A549 treated with AZD9567 at 1 μM for 4 hours (cell line): Measurements from ENCODE around the gene RAD9A. TPM values are rescaled to one million over a fixed set of nuclear protein-coding genes. Genes with fewer than 3 reads are reported as not detected.

Experiments
- total RNA-seq: library from RNA; stranded (reverse); fragments of 200-300 nt; extraction: Qiagen RNA extraction; gene quantifications from 5 replicates; pipeline ENCODE4 v1.2.3, GENCODE V29; 2022; ENCODE audit not compliant: insufficient read depth

Gene RAD9A
- total RNA-seq: 22.4 to 31.6 TPM (median 29.7 TPM) in 5 replicates

GRCh38 chr11:67391304-67392182 is at the start of gene RAD9A:
Gene RAD9A (plus strand): TSS chr11:67391986. CDS start chr11:67392045, 59 bp downstream.

DNA sequence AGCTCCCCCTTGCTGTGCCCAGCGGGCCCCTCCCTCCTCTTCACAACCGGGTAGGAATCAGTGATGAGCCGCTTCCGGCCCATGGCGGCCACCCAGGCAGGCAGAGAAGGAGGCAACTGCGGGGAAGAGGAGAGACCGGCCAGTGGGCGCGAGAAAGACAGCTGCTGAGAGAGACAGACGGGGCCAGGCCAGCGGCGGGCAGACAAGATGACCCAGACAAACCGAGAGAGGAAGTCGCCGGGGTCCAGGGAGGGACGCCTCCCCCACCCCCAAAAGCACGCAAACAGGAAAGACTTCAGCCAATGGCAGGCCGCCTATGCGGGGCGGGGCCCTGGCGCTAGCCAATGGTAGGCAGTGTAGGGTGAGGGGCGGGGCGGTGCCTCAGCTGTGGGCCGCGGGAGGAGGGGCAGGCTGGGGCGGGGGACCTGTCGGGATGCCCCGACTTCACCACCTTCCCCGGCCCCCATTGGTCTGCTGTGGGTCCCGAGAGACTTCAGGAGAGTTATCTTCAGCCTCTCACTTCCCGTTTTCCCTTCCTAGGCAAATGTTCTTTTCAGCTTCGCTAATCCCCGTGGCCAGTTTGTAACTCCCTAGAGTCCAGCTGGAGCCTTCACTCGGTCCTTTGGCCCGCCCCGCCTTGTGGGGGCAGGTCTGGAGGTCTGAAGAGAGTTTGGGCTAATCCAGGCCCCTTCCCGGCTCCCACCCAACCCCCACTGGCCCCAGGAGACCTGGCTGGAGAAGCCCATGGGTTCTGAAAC is 38.3 kb upstream of the RAD9A start, which contains the start of gene POLD4:
Gene POLD4 (minus strand): TSS at position 230 of the 758 bp plus-strand sequence. CDS start 147 bp downstream, at position 83.

DNA sequence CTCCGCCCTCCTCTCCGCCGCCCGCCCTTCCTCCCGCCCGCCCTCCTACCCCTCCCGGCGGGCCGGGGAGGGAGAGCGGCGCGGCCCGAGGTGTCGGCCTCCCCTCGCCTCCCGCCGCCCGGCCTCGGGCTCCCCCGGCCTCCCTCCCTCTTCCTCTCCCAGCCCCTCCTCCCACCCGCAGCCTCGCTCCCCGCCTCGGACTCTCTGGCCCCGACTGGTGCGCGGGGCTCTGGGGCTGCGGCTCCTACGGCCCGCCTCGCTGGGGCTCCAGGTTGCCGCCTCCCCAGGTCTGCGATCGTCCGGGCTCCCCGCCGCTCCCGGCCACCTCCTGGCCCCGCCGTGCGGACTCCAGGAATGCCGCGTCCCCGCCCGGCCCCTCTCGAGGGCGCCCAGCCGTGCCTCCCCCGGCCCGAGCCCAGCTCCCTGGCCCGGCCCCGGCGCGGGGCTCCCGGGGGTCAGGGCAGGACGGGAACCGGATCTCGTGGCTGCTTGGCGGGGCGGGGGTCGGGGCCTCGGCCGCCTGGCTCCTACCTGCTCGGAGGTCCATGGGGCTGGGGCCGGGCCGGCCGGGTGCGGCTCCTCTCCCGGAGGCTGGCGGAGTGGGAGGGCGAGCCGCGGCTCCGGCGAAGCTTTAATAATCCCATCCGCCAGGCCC is 18.7 kb upstream of the RAD9A start, which contains the start of gene CLCF1:
Gene CLCF1 (minus strand): TSS at position 606 of the 655 bp plus-strand sequence. CDS start 59 bp downstream, at position 547.

DNA sequence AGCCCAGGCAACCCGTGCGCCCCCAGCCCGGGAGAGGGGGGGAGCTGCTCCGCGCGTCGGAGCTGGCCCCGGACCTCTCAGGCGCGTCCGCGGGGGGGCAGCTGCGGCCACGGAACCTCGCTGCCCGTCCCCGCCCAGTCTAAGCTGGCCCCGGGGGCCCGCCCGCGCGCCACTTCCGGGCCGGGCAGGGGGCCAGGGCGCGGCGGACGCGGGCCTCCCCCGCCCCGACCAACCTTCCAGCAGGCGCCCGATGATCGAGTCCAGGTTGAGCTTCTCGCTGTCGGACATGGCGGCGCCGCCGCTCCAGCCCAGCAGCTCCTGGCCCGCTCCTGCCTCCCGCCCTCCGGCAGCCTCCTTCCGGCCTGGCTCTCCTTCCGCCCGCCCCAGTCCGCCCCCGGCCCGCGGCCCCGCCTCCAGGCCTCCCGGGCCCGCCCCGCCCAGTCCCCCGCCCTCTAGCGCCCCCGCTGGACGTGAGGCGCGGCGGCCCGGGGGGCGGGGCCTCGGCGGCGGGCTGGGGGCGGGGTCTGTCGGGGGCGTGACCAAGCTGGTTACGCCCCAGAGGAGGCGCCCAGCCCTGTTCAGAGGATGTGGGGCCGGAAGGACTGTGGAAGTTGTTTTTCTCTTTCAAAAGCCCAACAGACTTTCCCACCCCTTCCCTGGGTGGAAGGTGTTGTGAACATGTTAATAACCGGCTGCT is 9.9 kb downstream of the RAD9A start, which contains the start of gene PPP1CA:
Gene PPP1CA (minus strand): TSS at position 364 of the 697 bp plus-strand sequence. CDS start 76 bp downstream, at position 288.

GRCh38 chr11:67415501-67416304 is 23.9 kb downstream of the RAD9A start, which contains the start of gene CARNS1:
Gene CARNS1 (plus strand): TSS chr11:67415678. CDS start chr11:67416200, 522 bp downstream.

GRCh38 chr11:67428052-67429001 is 36.5 kb downstream of the RAD9A start, which contains the start of gene RPS6KB2:
Gene RPS6KB2 (plus strand): TSS chr11:67428494. CDS start chr11:67428546, 52 bp downstream.

GRCh38 chr11:67437082-67437808 is 45.5 kb downstream of the RAD9A start, which contains the start of gene PTPRCAP:
Gene PTPRCAP (minus strand): TSS chr11:67437682. CDS start chr11:67437619, 63 bp downstream.

Other genes with a start within 250 kb of the RAD9A start
- 36.6 to 43.3 TPM (median 41.4 TPM) in 5 replicates for gene GRK2, start 125.5 kb upstream of the RAD9A start, total RNA-seq
- 24.8 to 27.6 TPM (median 26.4 TPM) in 5 replicates for gene ANKRD13D, start 102.7 kb upstream of the RAD9A start, total RNA-seq
- gene SSH3, start 88.5 kb upstream of the RAD9A start, total RNA-seq: 15.9 to 30.1 TPM (median 26.4 TPM) in 5 replicates
- 167 to 237 TPM (median 225 TPM) in 5 replicates for gene POLD4, start 38.4 kb upstream of the RAD9A start, total RNA-seq
- 22.8 to 42.8 TPM (median 40.4 TPM) in 5 replicates for gene CLCF1, start 18.4 kb upstream of the RAD9A start, total RNA-seq
- 263 to 306 TPM (median 277 TPM) in 5 replicates for gene PPP1CA, start 9.9 kb downstream of the RAD9A start, total RNA-seq
- 0.08 to 0.17 TPM (median 0.15 TPM) in 3 of 5 replicates, not detected in the others for gene TBC1D10C, start 12.1 kb downstream of the RAD9A start, total RNA-seq
- gene CARNS1, start 23.7 kb downstream of the RAD9A start, total RNA-seq: 0.15 to 0.23 TPM (median 0.17 TPM) in 4 of 5 replicates, not detected in the other
- 46.8 to 55.2 TPM (median 50.2 TPM) in 5 replicates for gene RPS6KB2, start 36.5 kb downstream of the RAD9A start, total RNA-seq
- 0.14 to 0.63 TPM (median 0.43 TPM) in 4 of 5 replicates, not detected in the other for gene PTPRCAP, start 45.7 kb downstream of the RAD9A start, total RNA-seq
- gene CORO1B, start 51.5 kb downstream of the RAD9A start, total RNA-seq: 54.1 to 65.0 TPM (median 59.3 TPM) in 5 replicates
- gene GPR152, start 60.7 kb downstream of the RAD9A start, total RNA-seq: 0.06 to 0.07 TPM in 2 of 5 replicates, not detected in the others
- gene CABP4, start 63.4 kb downstream of the RAD9A start, total RNA-seq: not detected in 5 replicates
- 33.3 to 67.5 TPM (median 61.7 TPM) in 5 replicates for gene TMEM134, start 77.3 kb downstream of the RAD9A start, total RNA-seq
- gene AIP, start 91.0 kb downstream of the RAD9A start, total RNA-seq: 31.9 to 47.6 TPM (median 46.3 TPM) in 5 replicates
- 25.4 to 46.8 TPM (median 41.3 TPM) in 5 replicates for gene PITPNM1, start 113.4 kb downstream of the RAD9A start, total RNA-seq
- gene CDK2AP2, start 116.2 kb downstream of the RAD9A start, total RNA-seq: 71.4 to 89.7 TPM (median 88.5 TPM) in 5 replicates
- not detected in 5 replicates for gene CABP2, start 131.5 kb downstream of the RAD9A start, total RNA-seq
- 1,433 to 1,729 TPM (median 1,718 TPM) in 5 replicates for gene GSTP1, start 191.8 kb downstream of the RAD9A start, total RNA-seq
- gene NDUFV1, start 214.9 kb downstream of the RAD9A start, total RNA-seq: 115 to 157 TPM (median 156 TPM) in 5 replicates
- gene NUDT8, start 238.0 kb downstream of the RAD9A start, total RNA-seq: 3.1 to 17.8 TPM (median 15.7 TPM) in 5 replicates
- not detected in 5 replicates for gene TBX10, start 247.8 kb downstream of the RAD9A start, total RNA-seq